NCI-H748 (cell line): Measurements from ENCODE around the gene KRTAP27-1.

Experiments
- DNase-seq: peaks from one replicate; lab custom pipeline; 2025; ENCODE audit not compliant: unreplicated experiment; lab: John Stamatoyannopoulos, UW

Gene KRTAP27-1

GRCh38 chr21:30305136-30305535 lies 32.4 kb downstream of the KRTAP27-1 start:
- no peak for DNase-seq

GRCh38 chr21:30289215-30289614 lies 48.3 kb downstream of the KRTAP27-1 start, which contains the start of gene KRTAP25-1:
Gene KRTAP25-1, minus strand, starts transcription at chr21:30289514. Its CDS starts 24 bp downstream, at chr21:30289490.
- no peak for DNase-seq
